ENCODE results near the gene TRAPPC10.

DNA sequence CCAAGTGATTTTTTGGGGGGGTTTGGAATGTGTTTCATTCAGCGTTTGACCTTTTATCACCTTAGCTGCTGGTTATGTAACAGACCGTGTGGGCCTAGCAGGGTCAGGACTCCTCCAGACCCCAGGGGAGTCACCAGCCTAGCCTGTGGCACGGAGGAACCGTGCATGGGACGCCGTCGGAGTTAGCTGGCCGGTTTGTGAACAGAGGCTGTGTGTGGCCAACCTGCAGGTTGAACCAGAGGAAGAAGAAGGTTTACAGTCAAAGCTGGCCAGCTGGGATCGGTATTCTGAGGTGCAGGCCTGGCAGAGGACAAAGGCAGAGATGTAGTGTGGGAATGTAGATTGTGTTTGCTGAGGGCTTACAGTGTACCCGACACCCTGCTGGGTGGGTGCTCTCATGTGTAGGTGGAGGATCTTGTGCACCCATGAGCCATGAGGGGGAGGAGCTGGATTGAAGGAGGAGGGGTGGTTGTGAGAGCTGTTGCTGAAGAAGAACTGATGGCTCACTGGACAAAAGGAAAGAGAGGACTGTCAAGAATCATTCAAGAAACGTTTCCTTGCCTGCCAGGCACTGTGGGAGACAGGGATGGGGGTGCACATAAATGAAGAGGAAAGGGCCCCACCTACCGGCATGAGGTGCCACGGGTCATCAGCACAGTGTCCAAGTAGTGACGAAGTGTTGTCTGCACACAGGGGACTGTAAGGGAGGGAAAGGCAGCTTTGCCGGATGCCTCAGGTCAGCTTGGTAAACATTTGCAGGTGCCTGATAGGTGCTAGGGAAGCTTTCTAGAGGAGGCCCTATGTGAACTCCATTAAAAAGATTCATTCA, 55.1 kb downstream of the TRAPPC10 start:
- no peak for TF ChIP-seq POLR2AphosphoS5 (IDR thresholded peaks at IDR 0.05; ENCODE audit: borderline replicate concordance, low read depth, low read length)
- no peak for TF ChIP-seq EZH2 (IDR thresholded peaks at IDR 0.05)
- no peak for TF ChIP-seq FOXP2 (optimal IDR thresholded peaks at IDR 0.05; ENCODE audit: control extremely low read depth, extremely low read length, insufficient read depth)
